GM21390 (cell line): ENCODE measurements around the gene AKAP1.

ENCODE experiments used
- ATAC-seq: cut with Tn5 transposase; IDR thresholded peaks from one replicate; pipeline ENCODE4 v1.9.1; 2021; ENCODE audit not compliant: unreplicated experiment

The AKAP1 gene

DNA sequence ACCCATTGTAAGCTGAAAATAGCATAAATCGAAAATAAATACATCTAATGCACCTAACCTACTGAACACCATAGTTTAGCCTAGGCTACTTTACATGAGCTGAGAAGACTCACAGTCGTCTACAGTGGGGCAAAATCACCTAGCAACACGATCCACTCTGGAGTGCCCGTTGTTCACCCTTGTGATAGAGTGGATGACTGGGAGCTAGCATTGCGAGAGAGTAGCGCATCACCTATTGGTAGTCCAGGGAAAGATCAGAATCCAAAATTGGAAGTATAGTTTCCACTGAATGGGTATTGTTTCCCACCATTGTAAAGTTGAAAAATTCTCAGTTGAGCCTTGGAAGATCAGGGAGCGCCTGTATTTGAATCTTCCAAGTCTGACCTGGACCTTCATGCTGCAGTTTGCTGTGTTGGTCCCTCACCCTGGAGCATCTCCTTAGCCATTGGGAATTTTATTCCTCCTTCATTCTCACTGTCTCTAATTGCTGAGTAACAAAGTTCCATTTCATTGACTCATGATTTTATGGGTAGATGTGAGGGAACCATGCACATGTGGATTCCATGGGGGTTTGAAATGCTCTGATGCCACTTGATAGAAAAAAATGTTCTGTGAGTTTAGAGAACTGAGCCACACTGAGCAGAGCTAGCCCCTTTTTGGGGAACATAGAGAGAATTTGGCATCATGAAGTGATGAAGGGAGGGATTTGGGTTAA is 19.6 kb downstream of the AKAP1 start:
- ATAC-seq: no peak

DNA sequence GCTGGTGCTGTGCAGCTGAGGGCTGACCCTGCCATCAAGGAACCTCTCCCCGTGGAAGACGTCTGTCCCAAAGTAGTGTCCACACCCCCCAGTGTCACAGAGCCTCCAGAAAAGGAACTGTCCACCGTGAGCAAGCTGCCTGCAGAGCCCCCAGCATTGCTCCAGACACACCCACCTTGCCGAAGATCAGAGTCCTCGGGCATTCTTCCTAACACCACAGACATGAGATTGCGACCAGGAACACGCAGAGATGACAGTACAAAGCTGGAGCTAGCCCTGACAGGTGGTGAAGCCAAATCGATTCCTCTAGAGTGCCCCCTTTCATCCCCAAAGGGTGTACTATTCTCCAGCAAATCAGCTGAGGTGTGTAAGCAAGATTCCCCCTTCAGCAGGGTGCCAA is 20.5 kb downstream of the AKAP1 start:
- ATAC-seq: no peak

DNA sequence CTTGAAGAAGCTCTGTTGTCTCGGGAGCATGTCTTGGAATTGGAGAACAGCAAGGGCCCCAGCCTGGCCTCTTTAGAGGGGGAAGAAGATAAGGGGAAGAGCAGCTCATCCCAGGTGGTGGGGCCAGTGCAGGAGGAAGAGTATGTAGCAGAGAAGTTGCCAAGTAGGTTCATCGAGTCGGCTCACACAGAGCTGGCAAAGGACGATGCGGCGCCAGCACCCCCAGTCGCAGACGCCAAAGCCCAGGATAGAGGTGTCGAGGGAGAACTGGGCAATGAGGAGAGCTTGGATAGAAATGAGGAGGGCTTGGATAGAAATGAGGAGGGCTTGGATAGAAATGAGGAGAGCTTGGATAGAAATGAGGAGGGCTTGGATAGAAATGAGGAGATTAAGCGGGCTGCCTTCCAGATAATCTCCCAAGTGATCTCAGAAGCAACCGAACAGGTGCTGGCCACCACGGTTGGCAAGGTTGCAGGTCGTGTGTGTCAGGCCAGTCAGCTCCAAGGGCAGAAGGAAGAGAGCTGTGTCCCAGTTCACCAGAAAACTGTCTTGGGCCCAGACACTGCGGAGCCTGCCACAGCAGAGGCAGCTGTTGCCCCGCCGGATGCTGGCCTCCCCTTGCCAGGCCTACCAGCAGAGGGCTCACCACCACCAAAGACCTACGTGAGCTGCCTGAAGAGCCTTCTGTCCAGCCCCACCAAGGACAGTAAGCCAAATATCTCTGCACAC is 21.2 kb downstream of the AKAP1 start:
- no peak for ATAC-seq

DNA sequence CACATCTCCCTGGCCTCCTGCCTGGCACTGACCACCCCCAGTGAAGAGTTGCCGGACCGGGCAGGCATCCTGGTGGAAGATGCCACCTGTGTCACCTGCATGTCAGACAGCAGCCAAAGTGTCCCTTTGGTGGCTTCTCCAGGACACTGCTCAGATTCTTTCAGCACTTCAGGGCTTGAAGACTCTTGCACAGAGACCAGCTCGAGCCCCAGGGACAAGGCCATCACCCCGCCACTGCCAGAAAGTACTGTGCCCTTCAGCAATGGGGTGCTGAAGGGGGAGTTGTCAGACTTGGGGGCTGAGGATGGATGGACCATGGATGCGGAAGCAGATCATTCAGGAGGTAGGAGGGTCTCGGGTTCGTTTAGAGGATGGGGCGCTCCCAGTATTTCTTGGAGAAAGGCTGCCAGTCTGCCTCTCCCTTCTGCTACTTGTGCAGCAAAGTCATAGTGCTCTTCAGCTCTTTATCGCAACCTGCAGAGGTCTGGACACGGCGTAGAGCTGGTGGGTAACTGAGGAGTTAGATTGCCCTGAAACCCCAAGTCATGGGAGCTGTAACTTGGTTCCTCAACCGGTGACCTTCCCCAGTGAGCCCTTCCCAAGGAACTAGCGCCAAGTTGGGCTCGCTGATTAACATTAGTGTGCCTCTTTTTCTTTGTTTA is 21.9 kb downstream of the AKAP1 start:
- ATAC-seq: no peak

DNA sequence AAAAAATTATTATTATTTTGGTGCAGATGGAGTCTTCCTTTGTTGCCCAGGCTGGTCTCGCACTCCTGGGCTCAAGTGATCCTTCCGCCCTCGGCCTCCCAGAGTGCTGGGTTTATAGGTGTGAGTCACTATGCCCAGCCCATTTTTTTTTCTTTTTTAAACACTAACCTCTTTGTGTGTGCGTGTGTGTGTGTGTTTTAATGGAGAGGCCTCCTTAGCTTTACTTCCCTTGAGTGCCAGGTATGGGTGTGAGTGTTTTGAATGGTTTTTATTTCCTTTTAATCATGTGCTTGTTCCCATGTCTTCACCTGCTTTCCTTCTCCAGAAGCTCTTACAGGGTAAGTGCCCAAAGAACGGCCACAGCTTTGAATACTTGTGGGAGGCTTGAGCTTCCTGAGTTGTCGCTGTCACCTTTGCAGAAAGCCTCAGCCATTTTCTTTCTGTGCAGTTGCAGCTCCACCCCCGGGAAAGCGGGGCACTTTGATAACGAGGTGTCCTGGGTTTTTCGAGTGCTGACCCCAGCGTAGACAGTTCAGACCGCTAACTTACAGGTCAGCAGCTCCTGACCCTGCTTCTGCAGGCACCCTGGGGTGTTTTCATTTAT is 22.6 kb downstream of the AKAP1 start:
- no peak for ATAC-seq

DNA sequence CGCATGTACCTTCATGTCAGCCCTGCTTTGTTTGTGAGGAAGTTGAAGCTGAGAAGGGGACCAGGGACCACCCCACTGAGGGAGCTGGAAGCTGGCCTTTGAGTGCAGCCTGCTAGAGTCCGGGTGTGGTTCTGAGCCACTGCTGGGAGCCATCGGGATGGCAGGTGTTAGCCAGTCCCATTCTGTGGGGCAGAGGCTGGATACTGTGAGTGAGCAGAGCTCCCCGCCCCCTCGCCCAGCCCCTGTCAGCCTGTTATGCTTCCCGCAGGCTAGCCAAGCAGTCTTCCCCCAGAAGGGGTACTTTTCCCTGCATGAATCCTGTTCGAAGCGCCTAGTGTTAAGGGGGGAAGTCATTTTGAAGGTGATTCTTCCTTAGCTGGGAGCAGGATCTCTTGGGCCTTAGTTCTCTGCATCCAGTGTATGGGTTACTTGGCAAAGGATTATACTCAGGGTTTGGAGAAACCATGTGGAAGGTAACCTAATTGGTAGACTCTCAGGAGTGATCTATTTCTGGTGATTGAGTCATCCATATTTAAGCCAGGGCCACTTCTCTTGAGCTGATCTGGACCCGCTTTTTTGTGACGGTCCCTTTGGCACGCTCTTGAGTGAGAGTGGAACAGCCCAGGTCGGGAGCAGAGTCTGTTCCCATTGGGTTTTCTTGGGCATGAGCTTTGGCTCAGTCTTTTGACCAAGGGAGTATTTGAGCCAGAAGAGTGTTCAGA is 23.8 kb downstream of the AKAP1 start:
- no peak for ATAC-seq

DNA sequence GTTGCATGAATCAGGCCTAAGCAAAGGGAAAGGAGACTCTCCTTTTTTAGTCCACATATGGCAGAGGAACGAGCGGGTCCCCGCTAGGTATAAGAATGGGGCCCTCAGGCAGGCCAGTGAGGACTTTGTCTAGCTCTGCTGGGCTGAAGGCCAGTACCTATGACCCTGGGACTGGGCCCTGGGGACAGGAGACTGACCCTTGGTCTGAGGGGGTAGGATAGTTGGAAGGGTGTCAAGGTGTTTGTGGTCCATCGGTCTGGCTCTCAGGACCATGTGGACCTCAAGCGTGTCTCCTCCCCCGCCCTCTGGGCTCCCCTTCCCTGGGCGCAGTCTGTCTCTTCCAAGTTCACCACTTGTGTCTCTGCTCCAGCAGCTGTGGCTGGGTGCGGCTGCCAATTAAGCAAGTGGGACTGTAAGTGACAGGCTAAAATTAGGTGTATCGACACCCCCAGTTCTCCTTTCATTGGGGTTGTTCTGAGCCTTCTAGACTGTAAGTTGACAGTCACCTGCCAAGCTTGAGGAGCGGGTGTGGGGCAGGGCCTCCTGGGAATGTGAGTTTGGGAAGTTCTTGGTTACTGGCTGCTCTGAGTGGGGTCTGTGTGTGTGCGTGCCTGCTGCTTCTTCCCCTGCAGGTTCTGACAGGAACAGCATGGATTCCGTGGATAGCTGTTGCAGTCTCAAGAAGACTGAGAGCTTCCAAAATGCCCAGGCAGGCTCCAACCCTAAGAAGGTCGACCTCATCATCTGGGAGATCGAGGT is 24.5 kb downstream of the AKAP1 start:
- no peak for ATAC-seq

DNA sequence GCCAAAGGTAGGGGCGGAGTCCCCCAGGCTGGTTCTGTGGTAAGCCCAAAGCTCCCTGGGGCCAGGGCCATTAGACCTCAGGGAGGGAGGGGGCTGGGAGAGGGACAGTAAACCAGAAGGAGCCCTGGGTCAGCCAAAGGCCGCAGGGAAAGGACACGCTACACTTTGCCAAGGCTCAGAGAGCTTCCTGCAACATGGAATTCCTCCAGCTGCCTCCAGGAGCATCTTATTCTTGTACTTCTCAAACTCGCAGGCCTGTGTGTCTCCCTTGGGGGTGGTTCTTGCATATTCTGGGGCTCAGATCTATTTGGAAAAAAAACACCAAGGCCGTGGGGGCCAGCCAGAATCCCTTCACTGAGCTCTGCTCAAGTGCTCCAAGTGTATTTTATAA is 25.1 kb downstream of the AKAP1 start:
- ATAC-seq: no peak

DNA sequence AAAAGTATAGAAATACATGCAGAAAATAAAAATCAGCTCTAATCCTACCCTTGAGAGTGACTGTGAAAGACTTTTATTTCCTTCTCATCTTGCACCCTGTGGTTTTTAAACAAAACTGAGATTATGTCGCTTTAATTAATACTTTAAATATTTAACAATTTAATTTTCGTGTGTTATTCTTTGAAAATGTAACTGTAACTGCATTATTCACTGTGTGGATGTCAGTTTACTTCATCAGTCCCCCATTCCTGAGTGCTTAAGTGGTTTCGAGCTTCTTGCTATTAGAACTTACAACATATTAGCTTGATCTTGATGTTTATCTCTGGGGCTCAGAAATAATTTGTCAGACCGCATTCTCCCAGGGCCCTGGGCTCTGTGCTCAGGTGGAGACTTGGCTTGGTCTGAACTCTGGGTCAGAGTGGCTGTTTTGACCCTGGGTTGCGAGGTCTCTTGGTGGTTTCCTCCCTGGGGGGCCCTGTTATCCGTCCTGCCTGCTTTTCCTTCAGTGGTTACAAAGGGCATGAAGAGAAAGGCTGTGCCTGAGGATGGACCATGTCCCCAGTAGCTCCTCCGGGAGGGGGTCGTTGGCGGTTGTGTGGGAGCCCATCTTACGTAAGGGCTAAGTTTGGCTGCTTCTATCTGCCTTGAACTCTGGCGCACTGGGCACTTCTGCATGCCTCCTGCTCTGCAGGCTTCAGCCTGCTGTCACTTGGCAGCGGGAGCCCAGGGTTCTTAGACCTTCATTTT is 25.7 kb downstream of the AKAP1 start:
- no peak for ATAC-seq

DNA sequence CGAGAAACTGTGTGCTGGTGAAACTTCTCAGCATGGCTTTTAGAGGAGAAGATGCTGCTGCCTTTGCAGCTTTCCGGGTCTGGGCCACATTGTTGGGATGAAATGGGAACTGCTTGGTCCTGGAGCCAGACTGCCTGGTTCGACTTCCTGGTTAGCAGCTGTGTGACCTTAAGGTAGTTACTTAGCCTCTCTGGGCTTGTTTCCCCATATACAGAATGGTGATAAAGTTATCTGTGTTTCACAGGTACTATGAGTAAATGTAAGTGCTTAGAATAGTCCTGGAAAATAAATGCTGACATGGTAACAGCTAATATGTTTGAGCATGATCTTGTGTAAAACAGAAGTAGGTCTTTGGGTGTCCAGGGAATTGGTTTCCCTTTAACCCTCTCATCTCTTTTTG is 26.3 kb downstream of the AKAP1 start:
- ATAC-seq: no peak

DNA sequence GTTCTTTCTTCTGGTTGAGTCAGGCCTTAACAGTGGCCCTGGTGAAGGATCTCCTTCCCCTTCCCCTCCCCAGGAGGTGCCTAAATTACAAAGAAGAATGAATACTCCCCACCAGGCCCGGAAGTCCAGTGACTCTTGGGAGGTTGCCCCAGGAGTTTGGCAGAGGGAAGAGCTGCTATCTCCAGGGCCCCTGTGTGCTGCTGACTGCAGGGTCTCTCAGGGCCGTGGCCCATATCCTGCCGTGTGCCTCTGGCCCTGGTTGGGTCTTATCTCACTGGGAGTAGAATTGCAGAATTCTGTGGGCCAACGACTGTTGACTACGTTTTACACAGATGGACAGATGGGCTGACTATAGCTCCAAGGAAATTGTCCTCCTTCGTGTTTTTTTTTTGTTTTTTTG is 28.0 kb downstream of the AKAP1 start:
- no peak for ATAC-seq

DNA sequence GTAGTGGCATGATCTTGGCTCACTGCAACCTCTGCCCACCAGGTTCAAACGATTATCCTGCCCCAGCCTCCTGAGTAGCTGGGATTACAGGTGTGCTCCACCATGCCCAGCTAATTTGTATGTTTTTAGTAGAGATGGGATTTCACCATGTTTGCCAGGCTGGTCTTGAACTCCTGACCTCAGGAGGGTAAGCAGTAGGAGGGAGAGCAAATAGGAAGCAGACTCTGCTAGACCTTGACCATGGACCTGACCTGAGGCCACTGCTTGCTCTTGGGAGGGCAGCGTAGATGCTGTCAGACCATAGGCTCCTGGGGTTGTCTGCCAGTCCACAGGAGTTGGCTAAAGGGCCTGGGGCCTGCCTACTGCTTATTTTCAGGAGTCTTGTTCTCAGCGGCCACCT is 28.6 kb downstream of the AKAP1 start:
- ATAC-seq: no peak

DNA sequence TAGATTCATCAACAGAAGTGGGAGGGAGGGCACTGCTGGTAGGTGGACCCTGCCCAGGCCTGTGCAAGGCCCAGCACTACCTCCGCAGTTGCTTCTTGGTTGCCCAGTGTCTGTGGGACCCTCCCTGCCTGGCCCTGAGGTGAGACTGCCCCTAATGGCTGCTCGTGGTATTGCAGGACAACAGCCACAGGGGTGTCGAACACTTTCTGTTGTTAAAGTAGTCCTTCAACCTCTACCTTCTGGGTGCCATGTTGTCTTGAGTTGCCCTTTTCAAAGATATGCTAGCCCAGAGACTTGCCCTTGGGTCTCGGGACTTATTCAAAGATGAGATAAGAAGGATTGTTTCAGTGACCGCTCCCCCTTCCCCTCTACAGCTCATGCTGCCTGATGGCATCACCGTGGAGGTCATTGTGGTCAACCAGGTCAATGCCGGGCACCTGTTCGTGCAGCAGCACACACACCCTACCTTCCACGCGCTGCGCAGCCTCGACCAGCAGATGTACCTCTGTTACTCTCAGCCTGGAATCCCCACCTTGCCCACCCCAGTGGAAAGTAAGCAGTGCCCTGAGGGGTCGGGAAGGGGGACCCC is 29.1 kb downstream of the AKAP1 start:
- no peak for ATAC-seq

DNA sequence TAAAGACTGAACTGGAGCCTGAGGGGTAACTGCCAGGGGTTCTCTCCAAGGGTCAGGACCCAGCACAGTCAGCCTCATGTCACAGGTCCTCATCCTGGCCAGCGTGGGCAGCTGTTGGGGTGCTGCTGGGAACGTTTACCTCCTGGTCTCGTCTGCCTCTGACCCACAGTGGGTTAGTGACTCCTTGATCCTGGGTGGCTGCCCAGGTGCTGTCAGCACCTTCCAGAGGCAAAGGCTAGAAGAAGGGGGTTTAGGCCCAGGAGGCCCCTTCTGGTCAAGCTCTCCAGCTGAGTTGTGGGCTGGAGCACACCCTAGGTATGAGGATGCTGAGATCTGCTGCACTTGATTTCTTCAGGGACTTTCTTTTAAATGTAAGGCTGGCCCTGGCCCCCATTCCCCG is 30.3 kb downstream of the AKAP1 start:
- no peak for ATAC-seq

DNA sequence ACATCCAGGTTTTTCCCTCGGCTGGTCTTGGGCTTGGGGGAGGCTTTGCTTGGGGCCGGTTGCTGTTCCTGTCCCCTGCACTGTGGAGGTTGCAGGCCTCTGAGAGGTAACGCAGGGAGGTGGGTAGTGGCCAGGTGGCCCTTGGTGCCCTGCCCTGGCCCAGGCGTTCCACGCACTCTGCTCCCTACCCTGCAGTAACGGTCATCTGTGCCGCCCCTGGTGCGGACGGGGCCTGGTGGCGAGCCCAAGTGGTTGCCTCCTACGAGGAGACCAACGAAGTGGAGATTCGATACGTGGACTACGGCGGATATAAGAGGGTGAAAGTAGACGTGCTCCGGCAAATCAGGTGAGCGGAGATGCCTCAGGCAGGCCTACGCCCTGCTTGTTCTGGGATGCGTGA is 30.9 kb downstream of the AKAP1 start:
- ATAC-seq: no peak

DNA sequence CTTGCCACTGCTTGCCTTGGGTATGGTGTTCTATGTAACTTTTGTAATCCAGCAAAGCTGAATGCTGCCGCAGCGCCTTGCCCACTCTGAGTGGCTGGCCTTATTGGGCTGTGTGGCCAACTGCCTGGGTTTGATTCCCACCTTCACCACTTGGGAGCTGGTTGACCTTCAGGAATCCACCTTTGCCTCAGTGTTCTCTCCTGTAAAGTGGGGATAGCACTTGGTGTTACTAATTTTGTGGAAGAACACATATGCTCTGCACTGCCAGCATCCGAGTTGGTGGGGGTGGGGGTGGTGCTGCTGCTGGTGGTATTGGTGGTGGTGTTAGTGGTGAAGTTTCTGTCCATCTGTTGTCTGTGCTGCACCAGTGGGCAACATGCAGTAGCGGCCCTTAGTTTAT is 32.8 kb downstream of the AKAP1 start:
- ATAC-seq: no peak

DNA sequence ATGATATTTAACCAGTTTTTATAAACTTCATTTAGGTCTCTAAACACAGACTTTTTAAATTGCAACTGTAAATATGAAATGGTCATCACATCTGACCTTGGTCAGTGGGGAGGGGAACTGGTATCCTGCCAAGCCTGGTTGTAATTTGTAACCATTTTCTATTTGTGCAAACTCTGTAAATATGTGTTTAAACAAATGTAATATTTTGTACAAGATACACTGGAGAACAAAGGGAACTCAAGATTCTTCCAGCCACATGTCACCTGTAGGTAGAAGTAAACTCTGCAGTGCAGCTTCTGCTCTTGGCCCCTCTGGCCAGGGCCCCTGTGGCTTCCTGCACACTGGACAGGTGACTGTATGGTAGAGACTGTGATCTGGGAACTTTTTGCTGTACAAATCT is 35.8 kb downstream of the AKAP1 start:
- no peak for ATAC-seq

DNA sequence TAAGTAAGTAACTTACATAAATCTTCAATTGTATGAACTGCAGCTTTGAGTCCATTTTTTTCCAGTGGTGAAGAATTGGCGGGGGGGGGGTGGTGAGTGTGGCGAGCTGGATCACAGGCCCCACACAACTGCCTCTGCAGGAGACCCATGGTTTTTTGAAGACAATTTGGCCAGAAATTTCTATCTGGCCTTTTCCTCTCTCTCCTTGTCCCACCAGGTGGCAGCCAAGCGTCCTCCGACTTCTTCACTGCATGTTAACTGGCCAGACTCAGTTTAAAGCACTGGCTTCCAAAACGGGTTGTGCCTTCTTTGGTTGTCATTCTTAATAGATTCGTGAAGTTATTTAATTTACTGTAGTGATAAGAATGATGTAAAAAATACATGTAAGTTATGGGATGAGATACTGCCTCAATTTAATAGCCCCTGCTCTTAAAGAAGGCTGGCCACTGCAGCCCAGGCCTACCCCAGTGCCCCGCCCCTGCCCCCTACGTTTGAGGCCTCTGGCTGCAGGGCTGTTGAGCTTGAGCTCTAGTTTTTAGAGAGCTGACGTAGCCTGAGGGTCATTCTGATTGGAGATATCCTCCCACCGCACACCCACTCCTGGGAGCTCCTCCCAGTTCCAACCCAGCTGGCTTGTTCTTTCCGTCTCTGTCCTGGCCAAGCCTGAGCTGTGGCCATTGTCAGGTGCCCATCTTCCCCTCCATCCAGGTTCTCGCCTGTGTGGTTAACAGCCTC is 36.4 kb downstream of the AKAP1 start:
- no peak for ATAC-seq

DNA sequence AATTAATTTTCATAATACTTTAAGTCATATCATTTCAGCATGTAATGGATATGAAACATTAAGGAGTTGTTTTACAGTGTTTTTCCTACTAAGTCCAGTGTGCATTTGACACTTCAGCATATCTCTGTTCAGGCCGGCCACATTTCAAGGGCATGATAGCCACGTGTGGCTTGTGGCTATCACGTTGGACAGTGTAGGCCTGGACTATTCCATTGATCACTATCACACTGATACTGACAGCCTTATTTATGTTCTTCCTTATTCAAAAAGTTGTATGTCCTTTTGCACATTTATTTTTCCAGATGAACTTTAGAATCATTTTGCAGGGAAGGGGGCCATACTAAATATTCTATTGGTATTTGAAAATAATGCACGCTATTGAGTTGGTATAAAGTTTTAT is 39.0 kb downstream of the AKAP1 start:
- no peak for ATAC-seq
